Left lobe of liver (tissue), 2 donors: ENCODE measurements around the gene FOXC1. TPM values are rescaled to one million over a fixed set of nuclear protein-coding genes. Genes with fewer than 3 reads are reported as not detected.

Experiments used
- ATAC-seq: fragments of 200-7000 bp; cut with Tn5 transposase; one replicate; pipeline ENCODE4 v1.9.1; 2020; ENCODE audit warnings: mild to moderate bottlenecking, moderate library complexity
- DNase-seq: peaks from one replicate; pipeline ENCODE4 v3.0.0-alpha.2; 2020; ENCODE audit warnings: low spot score
- total RNA-seq: library from RNA; stranded (reverse); gene quantifications from one replicate; pipeline ENCODE4 v1.2.1, GENCODE V29; 2021
- donor health status: DM: no; HTN: no; CAD: no; lungs with moderate emphysema.
- donor health status: DM: no; HTN: yes; CAD: no.

Gene FOXC1
- total RNA-seq, 1 donor from 2014 or later = 0.38 TPM

DNA sequence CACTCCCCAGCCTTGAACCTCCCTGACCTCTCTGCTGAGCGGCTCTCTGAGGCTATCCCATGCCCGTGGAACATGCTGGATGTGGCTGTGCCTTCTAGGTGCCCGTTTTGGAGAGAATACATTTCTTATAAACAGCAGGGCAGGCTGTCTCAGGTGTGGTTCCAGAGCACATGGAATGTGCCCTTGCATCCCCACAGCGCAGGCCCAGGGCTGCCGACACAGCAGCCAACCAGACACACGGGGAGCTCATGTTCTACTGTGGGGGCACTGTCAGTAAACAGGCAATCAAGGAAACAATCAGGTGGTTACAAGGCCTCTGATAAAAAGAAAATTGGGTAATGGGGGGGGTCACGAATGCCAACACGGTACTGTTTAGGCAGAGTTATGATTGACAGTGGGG lies 30.8 kb downstream of the FOXC1 start:
- no peak for ATAC-seq
- no peak for DNase-seq

DNA sequence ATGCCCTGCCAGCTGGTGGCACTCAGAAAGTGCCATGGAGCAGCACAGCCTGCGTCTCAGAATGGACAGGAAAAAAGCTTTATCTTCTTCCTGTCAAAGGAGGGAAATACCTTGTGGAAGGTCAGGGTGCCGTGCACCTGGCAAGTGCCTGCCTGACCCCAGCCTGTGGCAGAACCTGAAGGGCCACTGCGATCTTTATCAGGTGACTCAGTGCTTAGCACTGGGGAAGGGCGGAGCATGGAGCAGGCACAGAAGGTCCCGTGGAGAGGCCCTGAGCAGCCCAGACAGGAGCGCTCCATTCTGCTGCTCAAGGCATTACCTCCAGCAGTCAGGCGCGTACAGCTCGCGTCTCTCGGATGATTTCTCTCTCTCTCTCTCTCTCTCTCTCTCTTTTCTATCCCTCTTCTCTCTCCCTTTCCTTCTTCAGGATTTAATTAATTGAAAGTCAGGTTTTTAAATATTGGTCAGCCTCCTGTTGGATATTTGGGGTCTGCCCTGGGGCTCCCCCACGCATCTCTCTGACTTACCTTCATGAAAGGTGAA lies 31.7 kb downstream of the FOXC1 start:
- DNase-seq (no peak), ATAC-seq (no peak)

DNA sequence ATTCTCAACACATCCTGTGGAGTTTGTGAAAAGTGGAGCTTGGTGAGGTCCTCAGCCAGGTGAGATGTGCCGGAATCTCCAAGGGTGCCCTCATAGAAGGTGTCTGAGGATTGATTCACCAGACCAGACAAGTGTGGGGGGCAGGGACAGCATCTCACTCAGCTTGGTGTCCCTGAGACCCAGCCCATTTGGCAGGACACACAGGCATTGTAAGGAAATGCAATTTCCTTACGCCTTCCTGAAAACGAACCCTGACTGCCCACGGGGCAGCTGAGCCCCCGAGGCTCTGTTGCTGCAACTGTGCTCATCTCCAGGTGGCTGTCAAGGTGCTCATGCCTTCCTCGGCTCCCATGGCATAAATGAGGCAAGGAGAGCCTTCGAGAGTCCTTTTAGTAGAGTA lies 33.4 kb downstream of the FOXC1 start:
- DNase-seq = no peak
- no peak for ATAC-seq

DNA sequence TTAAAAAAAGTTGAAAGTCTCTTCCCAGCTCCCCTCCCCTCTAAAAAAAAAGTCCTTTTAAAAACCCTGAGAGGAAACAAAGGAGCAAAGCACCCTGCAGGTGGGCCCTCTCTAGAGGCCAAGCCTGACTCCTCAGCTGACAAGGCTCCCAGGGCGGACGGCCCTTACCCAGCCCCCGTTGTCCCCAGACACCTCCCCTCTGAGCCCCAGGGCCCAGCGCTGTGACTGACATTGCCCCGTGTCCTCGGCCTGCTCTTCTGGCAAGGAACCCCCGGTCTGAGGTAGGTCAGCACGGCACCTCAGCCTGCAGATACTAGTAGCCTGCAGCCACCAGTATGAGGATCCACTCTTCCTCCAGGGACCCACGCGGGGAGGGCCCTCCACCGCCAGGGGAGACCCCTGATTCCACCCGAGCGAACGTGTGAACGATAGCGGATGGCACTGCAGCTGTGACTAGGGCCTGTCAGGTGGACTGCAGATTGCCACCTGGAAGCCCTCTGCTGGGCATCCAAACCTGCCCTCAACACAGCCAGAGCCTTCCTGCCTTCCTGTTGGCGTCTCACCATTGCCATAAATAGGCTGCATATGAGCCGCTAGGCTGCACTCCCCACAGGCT lies 34.2 kb downstream of the FOXC1 start:
- no peak for DNase-seq
- no peak for ATAC-seq

DNA sequence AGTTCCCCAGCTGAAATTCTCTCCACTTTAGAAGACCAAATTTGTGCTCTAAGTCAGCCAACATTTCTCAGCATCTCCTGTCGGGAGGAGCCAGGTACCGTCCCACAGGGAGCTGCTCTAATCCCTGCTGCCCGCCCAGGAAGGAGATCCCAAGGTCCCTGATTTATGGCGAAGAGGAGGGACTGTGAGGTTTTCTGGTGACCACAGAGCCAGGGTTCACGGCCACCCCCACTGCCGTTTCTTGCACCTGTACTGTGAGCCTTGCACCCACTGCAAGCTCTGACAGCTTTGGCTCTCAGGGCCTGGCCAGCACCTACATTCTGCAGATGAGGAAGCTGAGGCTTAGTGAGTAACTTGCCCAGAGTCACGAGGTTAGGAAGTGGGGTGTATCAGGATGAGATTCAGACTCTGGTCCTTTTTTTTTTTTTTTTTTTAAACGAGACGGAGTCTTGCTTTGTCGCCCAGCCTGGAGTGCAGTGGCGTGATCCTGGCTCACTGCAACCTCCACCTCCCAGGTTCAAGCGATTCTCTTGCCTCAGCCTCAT lies 34.9 kb downstream of the FOXC1 start:
- ATAC-seq (no peak), DNase-seq (no peak)

DNA sequence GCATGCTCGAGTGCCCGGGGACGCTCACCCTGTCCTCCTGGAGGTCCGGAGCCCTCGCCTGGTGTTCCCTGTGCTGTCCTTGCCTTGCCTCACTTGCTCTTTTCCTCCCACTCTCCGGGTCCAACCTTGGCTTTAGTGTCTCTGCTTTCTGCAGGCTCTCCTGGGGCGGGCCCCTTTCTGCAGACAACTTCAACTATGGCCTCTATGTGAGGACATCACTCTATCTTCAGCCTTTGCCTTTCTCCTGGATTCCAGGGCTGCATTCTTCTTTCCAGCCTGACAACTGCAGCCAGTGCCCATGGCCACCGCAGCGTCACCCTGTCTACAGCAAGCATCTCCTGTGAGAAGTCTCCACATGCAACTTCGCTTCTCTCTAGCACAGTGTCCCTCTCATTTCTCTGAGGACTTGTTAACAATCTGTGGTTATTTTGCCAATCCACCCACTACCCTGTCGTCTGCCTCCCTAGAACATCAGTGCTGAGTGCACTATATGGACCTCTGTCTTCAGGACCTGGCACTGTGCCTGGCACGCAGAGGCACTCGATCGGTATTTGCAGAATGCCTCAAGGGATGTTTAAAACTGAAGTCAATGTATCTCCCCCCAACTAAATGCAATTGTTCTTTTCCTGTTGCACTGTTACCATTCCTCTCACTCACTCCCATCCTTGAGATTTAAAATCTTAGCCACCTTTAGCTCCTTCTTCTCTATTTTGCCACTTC lies 35.9 kb downstream of the FOXC1 start:
- no peak for ATAC-seq
- DNase-seq = no peak

DNA sequence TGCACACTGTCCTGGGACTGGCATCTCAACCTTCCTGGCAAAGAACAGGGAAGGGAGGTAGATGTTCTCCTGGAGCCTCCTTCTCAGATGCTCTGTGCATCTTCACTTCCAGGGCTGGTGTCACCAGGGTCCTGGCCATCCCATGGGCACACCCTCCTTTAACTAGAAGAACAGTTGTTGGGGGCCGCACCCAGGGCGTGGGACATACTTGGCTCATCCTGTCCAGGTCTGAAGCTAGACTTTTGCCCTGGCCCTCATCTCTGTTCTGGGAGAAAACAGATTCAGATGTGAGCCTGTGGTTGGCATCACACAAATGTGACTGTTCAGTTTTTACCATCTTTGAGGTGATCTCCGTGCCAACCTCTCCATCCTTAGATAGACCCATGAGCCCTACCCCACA lies 41.6 kb downstream of the FOXC1 start:
- DNase-seq (no peak), ATAC-seq (no peak)

DNA sequence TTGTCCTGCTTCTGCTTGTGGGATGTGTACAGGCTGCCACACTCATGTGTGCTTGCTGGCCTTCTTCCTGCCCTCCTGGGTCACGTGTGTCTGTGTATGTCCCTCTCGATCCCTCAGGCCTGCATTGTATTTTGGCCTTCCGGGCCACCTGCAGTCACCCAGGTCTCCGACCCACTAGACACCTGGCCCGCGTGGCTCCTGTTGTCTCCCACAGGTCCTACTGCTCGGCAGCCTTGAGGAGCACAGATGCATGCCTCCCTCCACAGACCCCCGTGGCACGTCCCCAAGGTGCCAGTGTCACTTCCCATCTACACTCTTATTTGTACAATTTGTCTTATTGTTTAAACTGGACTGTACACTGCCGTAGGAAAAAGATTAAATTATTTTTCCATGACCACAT lies 43.1 kb downstream of the FOXC1 start:
- no peak for ATAC-seq
- DNase-seq = no peak

DNA sequence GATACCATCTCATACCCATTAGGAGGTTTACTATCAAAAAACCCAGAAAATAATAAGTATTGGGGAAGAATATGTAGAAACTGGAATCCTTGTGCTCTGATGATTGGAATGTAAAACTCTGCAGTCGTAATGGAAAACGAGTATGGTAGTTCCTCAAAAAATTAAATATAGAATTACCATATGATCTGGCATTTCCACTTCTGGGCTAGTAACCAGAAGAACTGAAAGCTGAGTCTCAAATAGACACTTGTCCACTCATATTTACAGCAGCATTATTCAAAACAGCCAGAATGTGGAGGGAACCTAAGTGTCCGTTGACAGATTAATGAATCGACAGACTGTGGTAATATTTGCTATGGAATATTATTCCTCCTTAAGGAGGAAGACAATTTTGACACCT lies 44.3 kb downstream of the FOXC1 start:
- DNase-seq (no peak), ATAC-seq (no peak)

DNA sequence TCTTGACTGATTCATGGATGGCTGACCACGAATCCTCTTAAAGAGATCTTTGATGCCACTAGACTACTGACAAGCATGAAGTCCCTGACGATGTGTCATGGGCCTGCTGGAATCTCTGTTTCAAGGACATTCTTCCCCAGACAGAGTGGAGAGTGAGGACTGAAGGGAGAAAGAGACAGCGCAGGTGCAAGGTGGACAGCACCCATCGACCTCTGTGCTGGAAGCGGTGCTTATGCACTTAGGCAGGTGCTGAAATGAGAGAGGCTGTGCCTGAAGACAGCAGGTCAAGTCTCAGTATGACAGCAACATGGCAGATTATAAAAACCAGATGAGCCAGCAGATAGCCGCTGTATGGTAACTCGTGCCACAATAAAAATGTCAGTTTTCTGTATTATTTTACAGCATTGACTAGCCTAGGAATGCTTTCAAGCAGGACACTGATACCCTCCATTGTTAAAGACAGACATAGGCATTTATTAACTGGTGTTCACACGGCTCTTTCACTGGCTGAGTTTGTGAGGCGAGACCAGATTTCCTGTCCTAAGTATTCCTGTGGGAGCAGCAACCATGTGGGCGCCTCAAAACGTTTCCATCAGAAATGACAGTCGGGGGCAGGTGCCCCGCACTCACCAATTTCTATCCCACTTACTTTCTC lies 47.5 kb downstream of the FOXC1 start:
- DNase-seq = no peak

DNA sequence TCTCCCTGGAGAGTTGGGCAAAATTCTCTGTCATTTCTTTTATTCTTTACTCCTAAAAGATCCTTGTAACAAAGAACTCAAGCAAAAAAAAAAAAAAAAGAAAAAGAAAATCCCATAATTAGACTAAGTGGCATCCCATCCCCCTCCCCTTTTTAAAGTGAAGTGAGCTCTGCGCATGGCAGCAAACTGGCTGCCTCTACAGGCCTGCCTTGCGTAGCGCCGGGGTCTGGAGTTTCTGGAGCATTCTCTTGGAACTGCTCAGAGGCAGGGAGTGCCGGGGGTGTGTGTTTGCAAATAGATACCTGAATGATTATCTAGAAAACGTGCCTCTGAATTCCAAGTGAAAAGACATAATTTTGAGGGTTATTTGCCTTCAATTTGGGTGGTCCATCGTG lies 48.1 kb downstream of the FOXC1 start:
- no peak for DNase-seq
- no peak for ATAC-seq

More for the DNA sequence above, 47.5 kb downstream of the FOXC1 start:
- ATAC-seq = no peak

DNA sequence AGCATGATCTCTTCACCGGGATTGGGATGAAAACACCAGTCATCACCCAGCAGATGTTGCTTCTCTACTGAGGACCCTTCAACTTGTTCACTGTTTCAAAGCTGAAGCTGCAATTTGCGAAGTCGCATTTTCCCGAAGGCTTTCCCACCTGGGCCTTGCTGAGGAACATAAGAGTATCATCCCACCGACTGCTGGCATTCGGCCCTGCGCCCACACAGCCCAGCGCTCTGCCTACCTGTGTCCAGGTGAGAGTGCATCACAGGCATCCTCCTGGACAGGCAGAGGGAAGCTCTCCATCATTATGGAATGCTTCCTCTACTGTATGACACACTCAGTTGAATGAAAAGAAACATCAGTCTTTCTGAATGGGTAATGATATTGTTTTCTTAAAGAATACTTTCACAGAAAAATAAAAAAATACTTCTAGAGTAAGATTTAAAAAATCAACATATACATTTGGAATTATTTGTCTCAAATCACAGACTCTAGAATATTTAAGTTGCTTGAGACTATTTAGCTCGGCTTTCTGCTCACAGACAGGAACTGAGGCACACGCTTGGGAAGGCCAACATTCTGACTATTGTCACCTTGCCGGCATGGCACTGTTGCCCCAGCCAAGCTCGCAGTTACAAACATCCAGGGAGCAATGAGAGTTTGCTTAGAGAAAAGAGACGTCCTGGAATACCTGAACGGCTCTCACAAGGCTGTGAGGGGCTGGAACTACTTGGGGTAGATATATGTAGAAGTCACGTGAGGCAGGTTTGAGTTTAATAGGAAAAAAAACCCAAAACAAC lies 48.7 kb downstream of the FOXC1 start:
- DNase-seq (no peak), ATAC-seq (no peak)

DNA sequence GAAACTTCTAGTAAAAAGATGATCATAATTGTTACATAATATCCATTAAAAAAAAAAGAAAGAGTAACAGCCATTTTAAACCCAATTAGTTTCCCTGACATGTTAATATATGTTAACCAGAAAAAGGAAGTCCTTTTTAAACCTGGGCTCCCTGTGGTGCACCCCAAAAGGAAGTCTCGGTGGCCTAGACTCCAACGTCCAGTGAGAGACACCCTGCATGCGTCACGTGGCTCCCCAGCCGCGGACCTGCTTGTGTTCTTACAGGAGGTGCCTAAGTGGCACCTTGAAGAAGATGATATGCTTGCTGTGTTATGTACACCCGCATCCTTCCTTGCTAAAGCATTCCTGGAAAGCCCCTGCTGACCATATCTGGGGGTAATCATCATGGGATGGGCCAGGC lies 50.1 kb downstream of the FOXC1 start:
- ATAC-seq = no peak

DNA sequence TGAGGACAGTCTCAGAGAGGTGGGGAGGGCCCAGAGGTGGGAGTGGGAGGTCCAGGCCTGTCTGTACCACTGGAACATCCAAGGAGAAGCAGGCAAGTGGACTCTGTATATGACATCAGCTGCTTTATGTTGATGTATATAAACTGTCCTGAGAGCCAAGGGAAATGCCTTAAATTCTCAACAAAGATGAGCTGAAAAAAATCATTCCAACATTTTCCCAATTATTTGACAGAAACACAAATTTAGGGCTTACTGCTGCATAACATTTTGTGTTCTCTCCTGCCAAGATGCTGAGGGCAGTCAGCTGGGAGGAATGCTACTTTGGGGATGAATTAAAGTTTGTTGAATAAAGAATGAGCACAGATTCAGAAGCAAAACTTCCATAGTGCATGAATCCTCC lies 52.8 kb downstream of the FOXC1 start:
- DNase-seq = no peak
- ATAC-seq = no peak

More for the DNA sequence above, 50.1 kb downstream of the FOXC1 start:
- no peak for DNase-seq

Other genes starting within 250 kb of the FOXC1 start
- gene FOXF2, start 220.3 kb upstream of the FOXC1 start, total RNA-seq = not detected